HepG2 (cell line): Measurements from ENCODE around the gene LAMC1. TPM values are rescaled to one million over a fixed set of nuclear protein-coding genes. Genes with fewer than 3 reads are reported as not detected.

Experiments used
- ATAC-seq: fragments of 200-7000 bp; cut with Tn5 transposase; 3 replicates; pipeline ENCODE4 v1.9.1; 2020; ENCODE audit warnings: mild to moderate bottlenecking, moderate library complexity
- BruUV-seq: library from RNA; stranded (reverse); fragments of 400-500 nt; replicated peaks from 2 replicates; lab custom pipeline; 2021; lab: Mats Ljungman, UMichigan
- CTCF ChIA-PET: fragments of 300-600 bp; formaldehyde crosslinking; extraction: SDS; loops from one replicate; lab custom pipeline; 2021; ENCODE audit warnings: low total read pairs, inconsistent platforms, low intra/inter-chr PET ratio; lab: Yijun Ruan, JAX
- POLR2A ChIA-PET: fragments of 350-600 bp; sonication (Branson Sonifier 250); formaldehyde crosslinking; loops from one replicate; lab custom pipeline; 2020; ENCODE audit warnings: antibody characterized with exemption, inconsistent platforms; lab: Yijun Ruan, JAX
- DNase-seq: peaks from one replicate; pipeline ENCODE4 v3.0.0-alpha.2; 2015; ENCODE audit warnings: low spot score
- FAIRE-seq: peaks from 3 replicates; lab custom pipeline; 2011; peaks lifted over from hg19 to GRCh38; lab: Jason Lieb, UNC
- H2AFZ ChIP-seq: one replicate; pipeline ENCODE4 v1.6.1; 2011; ENCODE audit warnings: low read length, inconsistent platforms
- H3K27ac ChIP-seq: fragments of 300-600 bp; 3 replicates; pipeline ENCODE4 v1.8.0; 2011; ENCODE audit warnings: mixed run types, mild to moderate bottlenecking, mixed read lengths, low read length, inconsistent platforms; ENCODE audit not compliant: insufficient read depth; ENCODE audit errors: extremely low read length
- H3K27me3 ChIP-seq, 2 experiments: fragments of 200-600 bp in 1 of 2; 2 replicates in 1 of 2; 3 replicates in 1 of 2; pipeline versions ENCODE4 v1.6.0 to v1.8.0; 2011; ENCODE audit warnings: low read length in 2 of 2, mild to moderate bottlenecking in 2 of 2, moderate library complexity in 2 of 2, inconsistent platforms in 1 of 2; ENCODE audit not compliant: insufficient read depth in 2 of 2, control insufficient read depth in 1 of 2
- H3K36me3 ChIP-seq, 2 experiments: fragments of 200-600 bp in 1 of 2; replicated peaks in 1 of 2; 2 replicates in 1 of 2; 3 replicates in 1 of 2; pipeline versions ENCODE4 v1.5.1 to v1.8.0; 2011; ENCODE audit warnings: low read length in 2 of 2, inconsistent platforms in 1 of 2; ENCODE audit not compliant: insufficient read depth in 2 of 2, control insufficient read depth in 1 of 2
- H3K4me1 ChIP-seq: 2 replicates; pipeline ENCODE4 v1.5.1; 2012; ENCODE audit warnings: low read length, inconsistent platforms; ENCODE audit not compliant: insufficient read depth
- H3K4me2 ChIP-seq: 2 replicates; pipeline ENCODE4 v1.6.0; 2011; ENCODE audit warnings: low read depth, low read length, inconsistent platforms
- H3K4me3 ChIP-seq, 3 experiments: fragments of 200-600 bp in 1 of 3; sonication (generic), shearing (Covaris generic) in 1 of 3; replicated peaks in 1 of 3; 2 replicates each; pipeline ENCODE4 v1.5.1; 2011 to 2016; ENCODE audit warnings: low read length in 3 of 3, inconsistent platforms in 2 of 3, low read depth in 2 of 3, mild to moderate bottlenecking in 2 of 3, control low read depth in 1 of 3, mixed read lengths in 1 of 3; ENCODE audit not compliant: insufficient read depth in 1 of 3
- H3K79me2 ChIP-seq: one replicate; pipeline ENCODE4 v1.6.1; 2011; ENCODE audit warnings: low read length, inconsistent platforms; ENCODE audit not compliant: insufficient read depth
- H3K9ac ChIP-seq: 2 replicates; pipeline ENCODE4 v1.6.0; 2011; ENCODE audit warnings: mild to moderate bottlenecking, low read depth, low read length, inconsistent platforms; ENCODE audit not compliant: insufficient read depth
- H3K9me3 ChIP-seq: 2 replicates; pipeline ENCODE4 v1.5.1; 2012; ENCODE audit warnings: mild to moderate bottlenecking, low read length
- H4K20me1 ChIP-seq: 2 replicates; pipeline ENCODE4 v1.6.0; 2011; ENCODE audit warnings: inconsistent platforms, mild to moderate bottlenecking, low read length, moderate library complexity; ENCODE audit not compliant: insufficient read depth
- MED13 ChIP-seq: sonication (generic); formaldehyde crosslinking; IDR thresholded peaks from 2 replicates; pipeline ENCODE4 v1.5.0; 2020; ENCODE audit warnings: missing genetic modification reagents
- ZNF382 ChIP-seq: sonication (generic); formaldehyde crosslinking; IDR thresholded peaks from 2 replicates; pipeline ENCODE4 v1.5.0; 2020; ENCODE audit warnings: missing genetic modification reagents, mild to moderate bottlenecking, borderline replicate concordance
- ZNF816 ChIP-seq: sonication (generic); formaldehyde crosslinking; IDR thresholded peaks from 2 replicates; pipeline ENCODE4 v1.8.0; 2022; ENCODE audit warnings: missing genetic modification reagents, mild to moderate bottlenecking, borderline replicate concordance
- WGBS: methylation state at CpG from one replicate; pipeline ENCODE4 v1.1.6; 2017; ENCODE audit warnings: low lambda C conversion rate; 5-methylcytosine and 5-hydroxymethylcytosine counted together
- in situ Hi-C: cut with HindIII; loops from 2 replicates; pipeline ENCODE4 v1.10.0; 2017; ENCODE audit warnings: low pct_unique_long_range_greater_than_20kb; ENCODE audit not compliant: extremely low pct_ligation_motif_present
- intact Hi-C: fragments of 100-400 bp; cut with micrococcal nuclease; formaldehyde crosslinking; loops from one replicate; pipeline ENCODE4 v1.10.0; 2022; ENCODE audit not compliant: unreplicated experiment
- polyA plus RNA-seq, 8 experiments: library from polyadenylated mRNA; depleted of rRNA in 3 of 8; stranded (reverse) in 7 of 8; unstranded in 1 of 8; fragments of >200 nt; fragmentation: Illumina TruSeq in 4 of 8; extraction: Trizol in 4 of 8; gene quantifications; 2 replicates each; pipeline versions ENCODE4 v1.2.1 to v1.2.3, GENCODE V29; 2011 to 2016; ENCODE audit warnings: low read depth in 4 of 8, missing spikeins in 1 of 8, mixed read lengths in 1 of 8; ENCODE audit not compliant: insufficient read depth in 1 of 8
- total RNA-seq, 5 experiments: library from RNA; depleted of rRNA; stranded (reverse); fragments of >200 nt; fragmentation: Illumina TruSeq; extraction: Trizol; gene quantifications; 2 replicates each; pipeline ENCODE4 v1.2.3, GENCODE V29; 2016; ENCODE audit warnings: low read depth in 1 of 5
- TF ChIP-seq, protein P1 (sequence below): sonication (generic); formaldehyde crosslinking; IDR thresholded peaks from 2 replicates; pipeline ENCODE4 v1.8.1; 2023; ENCODE audit warnings: mild to moderate bottlenecking, missing genetic modification reagents
- TF ChIP-seq, protein P2 (sequence below): sonication (generic); formaldehyde crosslinking; IDR thresholded peaks from 2 replicates; pipeline ENCODE4 v1.9.0; 2021; ENCODE audit warnings: mild to moderate bottlenecking, missing genetic modification reagents

The LAMC1 gene
- total and polyA plus RNA-seq, 2 of the 13 experiments (the other 11 are each of a cell fraction or from before 2014, with no cell fraction given): 58.5 to 137 TPM

DNA sequence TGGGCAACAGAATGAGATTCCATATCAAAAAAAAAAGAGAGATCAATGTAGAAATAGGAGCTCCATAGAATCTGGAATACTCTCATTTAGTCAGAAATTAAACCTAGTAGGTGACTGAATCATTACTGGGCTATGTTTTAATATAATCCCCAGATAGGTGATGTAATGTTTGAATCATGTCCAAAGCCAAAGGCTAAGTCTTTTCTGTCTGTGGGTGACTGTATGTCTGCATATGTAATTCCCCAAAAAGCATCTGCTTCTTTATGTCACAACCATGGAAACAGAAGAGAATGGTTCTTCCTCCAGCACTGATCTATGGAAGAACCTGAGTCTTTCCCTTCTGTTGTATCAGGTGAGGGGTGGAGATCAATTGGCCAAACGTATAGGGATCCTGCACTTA, 168.6 kb downstream of the LAMC1 start:
- Histone ChIP-seq H2AFZ (no peak overlapping the region), H3K79me2 (no peaks in the 10 kb centered on the region), H3K4me3 (no peak overlapping the region), H3K27ac (no peak overlapping the region), H3K27me3 (no peaks in the 10 kb centered on the region; a peak in 1 of 5 replicates), H3K9me3 (no peaks in the 10 kb centered on the region), H3K9ac (no peak overlapping the region), H3K4me2 (no peak overlapping the region), H3K4me1 (no peaks in the 10 kb centered on the region), H3K36me3 (no peaks in the 10 kb centered on the region), H4K20me1 (no peaks in the 10 kb centered on the region)
- WGBS: 7% methylated on average over 1 of the region's 1 CpG
- FAIRE-seq (no peak), DNase-seq (no peak), ATAC-seq (no peak)
- TF ChIP-seq ZNF816 (CRISPR knock-in tag): no peak
- no peak for TF ChIP-seq MED13
- TF ChIP-seq, protein P1, sequence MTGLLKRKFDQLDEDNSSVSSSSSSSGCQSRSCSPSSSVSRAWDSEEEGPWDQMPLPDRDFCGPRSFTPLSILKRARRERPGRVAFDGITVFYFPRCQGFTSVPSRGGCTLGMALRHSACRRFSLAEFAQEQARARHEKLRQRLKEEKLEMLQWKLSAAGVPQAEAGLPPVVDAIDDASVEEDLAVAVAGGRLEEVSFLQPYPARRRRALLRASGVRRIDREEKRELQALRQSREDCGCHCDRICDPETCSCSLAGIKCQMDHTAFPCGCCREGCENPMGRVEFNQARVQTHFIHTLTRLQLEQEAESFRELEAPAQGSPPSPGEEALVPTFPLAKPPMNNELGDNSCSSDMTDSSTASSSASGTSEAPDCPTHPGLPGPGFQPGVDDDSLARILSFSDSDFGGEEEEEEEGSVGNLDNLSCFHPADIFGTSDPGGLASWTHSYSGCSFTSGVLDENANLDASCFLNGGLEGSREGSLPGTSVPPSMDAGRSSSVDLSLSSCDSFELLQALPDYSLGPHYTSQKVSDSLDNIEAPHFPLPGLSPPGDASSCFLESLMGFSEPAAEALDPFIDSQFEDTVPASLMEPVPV (CRISPR knock-in tag): no peak
- TF ChIP-seq ZNF382 (CRISPR knock-in tag): no peak
- TF ChIP-seq, protein P2, sequence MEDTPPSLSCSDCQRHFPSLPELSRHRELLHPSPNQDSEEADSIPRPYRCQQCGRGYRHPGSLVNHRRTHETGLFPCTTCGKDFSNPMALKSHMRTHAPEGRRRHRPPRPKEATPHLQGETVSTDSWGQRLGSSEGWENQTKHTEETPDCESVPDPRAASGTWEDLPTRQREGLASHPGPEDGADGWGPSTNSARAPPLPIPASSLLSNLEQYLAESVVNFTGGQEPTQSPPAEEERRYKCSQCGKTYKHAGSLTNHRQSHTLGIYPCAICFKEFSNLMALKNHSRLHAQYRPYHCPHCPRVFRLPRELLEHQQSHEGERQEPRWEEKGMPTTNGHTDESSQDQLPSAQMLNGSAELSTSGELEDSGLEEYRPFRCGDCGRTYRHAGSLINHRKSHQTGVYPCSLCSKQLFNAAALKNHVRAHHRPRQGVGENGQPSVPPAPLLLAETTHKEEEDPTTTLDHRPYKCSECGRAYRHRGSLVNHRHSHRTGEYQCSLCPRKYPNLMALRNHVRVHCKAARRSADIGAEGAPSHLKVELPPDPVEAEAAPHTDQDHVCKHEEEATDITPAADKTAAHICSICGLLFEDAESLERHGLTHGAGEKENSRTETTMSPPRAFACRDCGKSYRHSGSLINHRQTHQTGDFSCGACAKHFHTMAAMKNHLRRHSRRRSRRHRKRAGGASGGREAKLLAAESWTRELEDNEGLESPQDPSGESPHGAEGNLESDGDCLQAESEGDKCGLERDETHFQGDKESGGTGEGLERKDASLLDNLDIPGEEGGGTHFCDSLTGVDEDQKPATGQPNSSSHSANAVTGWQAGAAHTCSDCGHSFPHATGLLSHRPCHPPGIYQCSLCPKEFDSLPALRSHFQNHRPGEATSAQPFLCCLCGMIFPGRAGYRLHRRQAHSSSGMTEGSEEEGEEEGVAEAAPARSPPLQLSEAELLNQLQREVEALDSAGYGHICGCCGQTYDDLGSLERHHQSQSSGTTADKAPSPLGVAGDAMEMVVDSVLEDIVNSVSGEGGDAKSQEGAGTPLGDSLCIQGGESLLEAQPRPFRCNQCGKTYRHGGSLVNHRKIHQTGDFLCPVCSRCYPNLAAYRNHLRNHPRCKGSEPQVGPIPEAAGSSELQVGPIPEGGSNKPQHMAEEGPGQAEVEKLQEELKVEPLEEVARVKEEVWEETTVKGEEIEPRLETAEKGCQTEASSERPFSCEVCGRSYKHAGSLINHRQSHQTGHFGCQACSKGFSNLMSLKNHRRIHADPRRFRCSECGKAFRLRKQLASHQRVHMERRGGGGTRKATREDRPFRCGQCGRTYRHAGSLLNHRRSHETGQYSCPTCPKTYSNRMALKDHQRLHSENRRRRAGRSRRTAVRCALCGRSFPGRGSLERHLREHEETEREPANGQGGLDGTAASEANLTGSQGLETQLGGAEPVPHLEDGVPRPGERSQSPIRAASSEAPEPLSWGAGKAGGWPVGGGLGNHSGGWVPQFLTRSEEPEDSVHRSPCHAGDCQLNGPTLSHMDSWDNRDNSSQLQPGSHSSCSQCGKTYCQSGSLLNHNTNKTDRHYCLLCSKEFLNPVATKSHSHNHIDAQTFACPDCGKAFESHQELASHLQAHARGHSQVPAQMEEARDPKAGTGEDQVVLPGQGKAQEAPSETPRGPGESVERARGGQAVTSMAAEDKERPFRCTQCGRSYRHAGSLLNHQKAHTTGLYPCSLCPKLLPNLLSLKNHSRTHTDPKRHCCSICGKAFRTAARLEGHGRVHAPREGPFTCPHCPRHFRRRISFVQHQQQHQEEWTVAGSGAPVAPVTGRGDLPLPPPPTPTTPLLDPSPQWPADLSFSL (CRISPR knock-in tag): no peak
- intact Hi-C loops: no loop called here
- CTCF ChIA-PET: no interaction called here
- POLR2A ChIA-PET: no interaction called here
- no TSS peak for BruUV-seq
- in situ Hi-C loops: no loop called here
